Left renal cortex interstitium (tissue), 4 donors: ENCODE data around the gene ANAPC10. TPM values are rescaled to one million over a fixed set of nuclear protein-coding genes. Genes with fewer than 3 reads are reported as not detected.

Experiments
- polyA plus RNA-seq, 4 donors: library from polyadenylated mRNA; unstranded; fragments of 120-200 nt; gene quantifications; one replicate each; pipeline ENCODE4 v1.2.1, GENCODE V29; 2013; ENCODE audit not compliant: insufficient read length in 4 of 4

The ANAPC10 gene
- polyA plus RNA-seq, 4 donors = 23.0 to 35.9 (median 26.8) TPM

Other genes starting within 250 kb of the ANAPC10 start
- gene ABCE1, start 115 bp upstream of the ANAPC10 start, polyA plus RNA-seq = 10 to 100 TPM; 60.4 to 80.6 (median 68.8) TPM
- gene OTUD4, start 82.4 kb upstream of the ANAPC10 start, polyA plus RNA-seq = 10 to 100 TPM; 31.9 to 45.7 (median 38.6) TPM